ENCODE results near the gene RAB3GAP2.
"Not testable (repeated sequence)": the region's sequence is repeated elsewhere in the genome, so short reads cannot be mapped to it uniquely, and the experiment has no call there.

The RAB3GAP2 gene

GRCh38 chr1:220250681-220251080 is 21.6 kb downstream of the RAB3GAP2 start:
- Histone ChIP-seq H3K4me1 (ENCODE audit: insufficient read depth, poor library complexity, severe bottlenecking) (no peaks in the 10 kb centered on the region), H3K27me3 (ENCODE audit: insufficient read depth, poor library complexity, severe bottlenecking) (no peaks in the 10 kb centered on the region), H3K4me3 (ENCODE audit: severe bottlenecking) (no peak overlapping the region), H3K9me3 (ENCODE audit: severe bottlenecking) (no peaks in the 10 kb centered on the region), H3K27ac (ENCODE audit: poor library complexity, severe bottlenecking) (no peak overlapping the region), H3K36me3 (ENCODE audit: low read depth) (no peaks in the 10 kb centered on the region)
- TF ChIP-seq CTCF (IDR thresholded peaks at IDR 0.05; ENCODE audit: poor library complexity, severe bottlenecking), result no peak
- no peak for DNase-seq (ENCODE audit: low spot score)
- ATAC-seq (ENCODE audit: low read depth), result no peak

- Histone ChIP-seq H3K9me3 (ENCODE audit: severe bottlenecking) (no peaks in the 10 kb centered on the region), H3K36me3 (ENCODE audit: low read depth) (no peaks in the 10 kb centered on the region)
Observed at GRCh38 chr1:220249522-220249921, 22.7 kb downstream of the RAB3GAP2 start.

GRCh38 chr1:220248715-220249265 is 23.5 kb downstream of the RAB3GAP2 start:
- not testable (repeated sequence) for H3K36me3 ChIP-seq (ENCODE audit: low read depth); H3K9me3 ChIP-seq (ENCODE audit: severe bottlenecking); ATAC-seq (ENCODE audit: low read depth); H3K27me3 ChIP-seq (ENCODE audit: insufficient read depth, poor library complexity, severe bottlenecking); H3K4me1 ChIP-seq (ENCODE audit: insufficient read depth, poor library complexity, severe bottlenecking); DNase-seq (ENCODE audit: low spot score); H3K27ac ChIP-seq (ENCODE audit: poor library complexity, severe bottlenecking); H3K4me3 ChIP-seq (ENCODE audit: severe bottlenecking)

More at GRCh38 chr1:220249522-220249921, 22.7 kb downstream of the RAB3GAP2 start:
- Histone ChIP-seq H3K4me1 (ENCODE audit: insufficient read depth, poor library complexity, severe bottlenecking) (no peaks in the 10 kb centered on the region), H3K27me3 (ENCODE audit: insufficient read depth, poor library complexity, severe bottlenecking) (no peaks in the 10 kb centered on the region), H3K27ac (ENCODE audit: poor library complexity, severe bottlenecking) (no peak overlapping the region), H3K4me3 (ENCODE audit: severe bottlenecking) (no peak overlapping the region)
- no peak for DNase-seq (ENCODE audit: low spot score)
- no peak for ATAC-seq (ENCODE audit: low read depth)
- TF ChIP-seq CTCF (IDR thresholded peaks at IDR 0.05; ENCODE audit: poor library complexity, severe bottlenecking), result no peak

- DNase-seq (ENCODE audit: low spot score); ATAC-seq (ENCODE audit: low read depth); H3K27ac ChIP-seq (ENCODE audit: poor library complexity, severe bottlenecking); H3K36me3 ChIP-seq (ENCODE audit: low read depth); H3K4me3 ChIP-seq (ENCODE audit: severe bottlenecking); H3K9me3 ChIP-seq (ENCODE audit: severe bottlenecking); H3K27me3 ChIP-seq (ENCODE audit: insufficient read depth, poor library complexity, severe bottlenecking); H3K4me1 ChIP-seq (ENCODE audit: insufficient read depth, poor library complexity, severe bottlenecking): not testable (repeated sequence)
Observed at GRCh38 chr1:220245900-220246299, 26.4 kb downstream of the RAB3GAP2 start.

- no peaks in the 10 kb centered on the region for H3K4me1 ChIP-seq (ENCODE audit: insufficient read depth, poor library complexity, severe bottlenecking)
- H3K4me3 ChIP-seq (ENCODE audit: severe bottlenecking), result no peak overlapping the region
- H3K9me3 ChIP-seq (ENCODE audit: severe bottlenecking), result no peaks in the 10 kb centered on the region
- no peak for TF ChIP-seq CTCF (IDR thresholded peaks at IDR 0.05; ENCODE audit: poor library complexity, severe bottlenecking)
- DNase-seq (ENCODE audit: low spot score) (no peak), ATAC-seq (ENCODE audit: low read depth) (no peak)
- H3K27me3 ChIP-seq (ENCODE audit: insufficient read depth, poor library complexity, severe bottlenecking), result no peaks in the 10 kb centered on the region
- H3K36me3 ChIP-seq (ENCODE audit: low read depth), result no peaks in the 10 kb centered on the region
- no peak overlapping the region for H3K27ac ChIP-seq (ENCODE audit: poor library complexity, severe bottlenecking)
Observed at GRCh38 chr1:220243947-220244346, 28.3 kb downstream of the RAB3GAP2 start.

GRCh38 chr1:220241072-220241663 is 31.1 kb downstream of the RAB3GAP2 start:
- Histone ChIP-seq H3K36me3 (ENCODE audit: low read depth) (no peaks in the 10 kb centered on the region), H3K9me3 (ENCODE audit: severe bottlenecking) (no peaks in the 10 kb centered on the region), H3K4me1 (ENCODE audit: insufficient read depth, poor library complexity, severe bottlenecking) (no peaks in the 10 kb centered on the region), H3K27me3 (ENCODE audit: insufficient read depth, poor library complexity, severe bottlenecking) (no peaks in the 10 kb centered on the region), H3K4me3 (ENCODE audit: severe bottlenecking) (no peak overlapping the region), H3K27ac (ENCODE audit: poor library complexity, severe bottlenecking) (no peak overlapping the region)
- no peak for TF ChIP-seq CTCF (IDR thresholded peaks at IDR 0.05; ENCODE audit: poor library complexity, severe bottlenecking)
- ATAC-seq (ENCODE audit: low read depth) (no peak), DNase-seq (ENCODE audit: low spot score) (no peak)

Data from RWPE2 (cell line).